WI38 (cell line): ENCODE measurements around the gene MLN.

Experiments used
- H3K4me3 ChIP-seq: 2 replicates; pipeline ENCODE4 v1.5.1; 2011; ENCODE audit warnings: low read depth, mild to moderate bottlenecking, control low read depth, low read length
- TF ChIP-seq, protein P1 (sequence below): IDR thresholded peaks from 2 replicates; pipeline ENCODE4 v1.5.1; 2012; ENCODE audit warnings: low read depth, mild to moderate bottlenecking, control low read depth, low read length

MLN gene

GRCh38 chr6:33803571-33804053, at the start of gene MLN:
Gene MLN (minus strand): TSS chr6:33804003. CDS start chr6:33801163, 2,840 bp downstream.
- TF ChIP-seq, protein P1, sequence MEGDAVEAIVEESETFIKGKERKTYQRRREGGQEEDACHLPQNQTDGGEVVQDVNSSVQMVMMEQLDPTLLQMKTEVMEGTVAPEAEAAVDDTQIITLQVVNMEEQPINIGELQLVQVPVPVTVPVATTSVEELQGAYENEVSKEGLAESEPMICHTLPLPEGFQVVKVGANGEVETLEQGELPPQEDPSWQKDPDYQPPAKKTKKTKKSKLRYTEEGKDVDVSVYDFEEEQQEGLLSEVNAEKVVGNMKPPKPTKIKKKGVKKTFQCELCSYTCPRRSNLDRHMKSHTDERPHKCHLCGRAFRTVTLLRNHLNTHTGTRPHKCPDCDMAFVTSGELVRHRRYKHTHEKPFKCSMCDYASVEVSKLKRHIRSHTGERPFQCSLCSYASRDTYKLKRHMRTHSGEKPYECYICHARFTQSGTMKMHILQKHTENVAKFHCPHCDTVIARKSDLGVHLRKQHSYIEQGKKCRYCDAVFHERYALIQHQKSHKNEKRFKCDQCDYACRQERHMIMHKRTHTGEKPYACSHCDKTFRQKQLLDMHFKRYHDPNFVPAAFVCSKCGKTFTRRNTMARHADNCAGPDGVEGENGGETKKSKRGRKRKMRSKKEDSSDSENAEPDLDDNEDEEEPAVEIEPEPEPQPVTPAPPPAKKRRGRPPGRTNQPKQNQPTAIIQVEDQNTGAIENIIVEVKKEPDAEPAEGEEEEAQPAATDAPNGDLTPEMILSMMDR: no peak
- no peak within 1 kb of the TSS for H3K4me3 ChIP-seq

GRCh38 chr6:33853026-33853425, 49.2 kb upstream of the MLN start:
- TF ChIP-seq, protein P1: no peak
- no peak overlapping the region for H3K4me3 ChIP-seq

- no peak overlapping the region for H3K4me3 ChIP-seq
- TF ChIP-seq, protein P1: peak; percentile 13; the same call in 1 of the 2 replicates
These were observed 48.2 kb upstream of the MLN start for GRCh38 chr6:33851959-33852358.

- no peak overlapping the region for H3K4me3 ChIP-seq
- TF ChIP-seq, protein P1: no peak
These were observed 47.2 kb upstream of the MLN start for GRCh38 chr6:33850869-33851541.

GRCh38 chr6:33850296-33850695, 46.5 kb upstream of the MLN start:
- H3K4me3 ChIP-seq: no peak overlapping the region
- TF ChIP-seq, protein P1: no peak

DNA sequence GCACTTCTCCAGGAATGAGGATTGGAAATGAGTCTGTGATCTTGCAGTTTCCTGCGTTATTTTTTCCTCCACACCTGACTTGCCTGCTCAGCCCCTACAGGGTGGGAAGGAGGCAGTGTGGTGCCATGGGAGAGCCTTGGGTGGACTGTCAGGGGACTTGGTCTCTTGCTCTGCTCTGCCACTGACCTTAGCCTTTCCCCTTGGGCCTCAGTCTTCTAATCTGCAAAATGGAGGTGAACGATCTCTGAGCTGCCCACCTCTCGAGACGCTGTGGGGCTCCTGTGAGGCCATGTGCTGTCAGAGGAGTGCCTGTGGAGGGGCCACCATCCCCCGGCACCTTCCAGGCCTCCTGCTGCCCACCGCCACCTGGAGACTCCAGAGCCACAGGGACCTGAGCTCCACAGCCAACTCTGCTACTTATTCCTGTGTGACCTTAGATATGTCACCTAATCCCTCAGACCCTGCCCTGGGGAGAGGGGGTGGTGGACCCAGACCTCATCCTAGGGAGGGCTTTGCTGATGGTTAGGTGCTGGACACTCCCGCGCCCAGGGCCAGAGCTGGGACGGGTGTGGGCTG, 45.8 kb upstream of the MLN start:
- TF ChIP-seq, protein P1: no peak
- H3K4me3 ChIP-seq: no peak overlapping the region

DNA sequence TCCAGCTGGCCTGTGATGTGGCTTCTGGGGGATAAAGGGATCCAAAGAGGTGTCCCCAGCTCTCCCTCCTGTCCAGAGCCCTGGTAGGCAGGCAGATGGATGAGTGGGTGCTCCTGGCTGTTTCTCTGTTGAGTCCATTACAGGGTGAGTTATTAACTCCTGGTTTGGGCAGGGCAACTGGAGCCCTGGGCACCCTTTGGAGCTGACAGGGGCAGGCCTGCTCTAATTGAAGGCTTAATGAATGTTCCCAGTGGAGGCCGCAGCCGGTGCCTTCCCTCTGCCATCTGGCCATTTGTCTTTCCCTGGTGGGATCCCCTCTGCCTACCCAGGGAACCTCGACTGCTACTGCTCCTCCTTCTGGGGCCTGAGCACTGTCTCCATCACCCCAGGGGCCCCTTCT, 44.7 kb upstream of the MLN start:
- no peak overlapping the region for H3K4me3 ChIP-seq
- TF ChIP-seq, protein P1: no peak
